ENCODE data around the gene ITGB4.

DNA sequence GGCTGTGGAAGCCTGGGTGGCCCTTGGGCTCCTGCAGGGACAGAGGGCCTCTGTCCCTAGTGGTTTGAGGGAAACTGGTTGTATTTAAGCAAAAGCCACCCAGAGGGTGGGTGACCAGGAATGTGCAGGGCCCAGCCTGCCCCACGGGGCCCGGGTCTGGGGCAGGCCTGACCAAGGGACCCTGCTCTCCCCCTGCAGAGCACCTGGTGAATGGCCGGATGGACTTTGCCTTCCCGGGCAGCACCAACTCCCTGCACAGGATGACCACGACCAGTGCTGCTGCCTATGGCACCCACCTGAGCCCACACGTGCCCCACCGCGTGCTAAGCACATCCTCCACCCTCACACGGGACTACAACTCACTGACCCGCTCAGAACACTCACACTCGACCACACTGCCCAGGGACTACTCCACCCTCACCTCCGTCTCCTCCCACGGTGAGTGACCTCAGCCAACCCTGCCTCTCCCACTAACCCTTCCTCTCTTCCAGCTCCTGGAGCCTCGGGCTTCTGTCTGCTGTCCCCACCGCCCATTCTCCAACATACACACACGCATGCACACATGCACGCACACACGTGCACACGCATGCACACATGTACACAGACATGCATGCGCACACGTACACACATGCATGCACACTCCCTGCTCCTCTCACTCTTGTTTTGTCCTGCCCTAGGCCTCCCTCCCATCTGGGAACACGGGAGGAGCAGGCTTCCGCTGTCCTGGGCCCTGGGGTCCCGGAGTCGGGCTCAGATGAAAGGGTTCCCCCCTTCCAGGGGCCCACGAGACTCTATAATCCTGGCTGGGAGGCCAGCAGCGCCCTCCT is 33.3 kb downstream of the ITGB4 start:
- TF ChIP-seq, protein P1, sequence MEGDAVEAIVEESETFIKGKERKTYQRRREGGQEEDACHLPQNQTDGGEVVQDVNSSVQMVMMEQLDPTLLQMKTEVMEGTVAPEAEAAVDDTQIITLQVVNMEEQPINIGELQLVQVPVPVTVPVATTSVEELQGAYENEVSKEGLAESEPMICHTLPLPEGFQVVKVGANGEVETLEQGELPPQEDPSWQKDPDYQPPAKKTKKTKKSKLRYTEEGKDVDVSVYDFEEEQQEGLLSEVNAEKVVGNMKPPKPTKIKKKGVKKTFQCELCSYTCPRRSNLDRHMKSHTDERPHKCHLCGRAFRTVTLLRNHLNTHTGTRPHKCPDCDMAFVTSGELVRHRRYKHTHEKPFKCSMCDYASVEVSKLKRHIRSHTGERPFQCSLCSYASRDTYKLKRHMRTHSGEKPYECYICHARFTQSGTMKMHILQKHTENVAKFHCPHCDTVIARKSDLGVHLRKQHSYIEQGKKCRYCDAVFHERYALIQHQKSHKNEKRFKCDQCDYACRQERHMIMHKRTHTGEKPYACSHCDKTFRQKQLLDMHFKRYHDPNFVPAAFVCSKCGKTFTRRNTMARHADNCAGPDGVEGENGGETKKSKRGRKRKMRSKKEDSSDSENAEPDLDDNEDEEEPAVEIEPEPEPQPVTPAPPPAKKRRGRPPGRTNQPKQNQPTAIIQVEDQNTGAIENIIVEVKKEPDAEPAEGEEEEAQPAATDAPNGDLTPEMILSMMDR (IDR thresholded peaks at IDR 0.05; ENCODE audit: insufficient read depth, low read length) = no peak
- TF ChIP-seq POLR2AphosphoS5 (IDR thresholded peaks at IDR 0.05; ENCODE audit: low read depth) (no peak), SPI1 (IDR thresholded peaks at IDR 0.05; ENCODE audit: borderline replicate concordance, low read depth) (no peak), GABPA (IDR thresholded peaks at IDR 0.05; ENCODE audit: low read depth) (no peak)
- TF ChIP-seq, protein P2, sequence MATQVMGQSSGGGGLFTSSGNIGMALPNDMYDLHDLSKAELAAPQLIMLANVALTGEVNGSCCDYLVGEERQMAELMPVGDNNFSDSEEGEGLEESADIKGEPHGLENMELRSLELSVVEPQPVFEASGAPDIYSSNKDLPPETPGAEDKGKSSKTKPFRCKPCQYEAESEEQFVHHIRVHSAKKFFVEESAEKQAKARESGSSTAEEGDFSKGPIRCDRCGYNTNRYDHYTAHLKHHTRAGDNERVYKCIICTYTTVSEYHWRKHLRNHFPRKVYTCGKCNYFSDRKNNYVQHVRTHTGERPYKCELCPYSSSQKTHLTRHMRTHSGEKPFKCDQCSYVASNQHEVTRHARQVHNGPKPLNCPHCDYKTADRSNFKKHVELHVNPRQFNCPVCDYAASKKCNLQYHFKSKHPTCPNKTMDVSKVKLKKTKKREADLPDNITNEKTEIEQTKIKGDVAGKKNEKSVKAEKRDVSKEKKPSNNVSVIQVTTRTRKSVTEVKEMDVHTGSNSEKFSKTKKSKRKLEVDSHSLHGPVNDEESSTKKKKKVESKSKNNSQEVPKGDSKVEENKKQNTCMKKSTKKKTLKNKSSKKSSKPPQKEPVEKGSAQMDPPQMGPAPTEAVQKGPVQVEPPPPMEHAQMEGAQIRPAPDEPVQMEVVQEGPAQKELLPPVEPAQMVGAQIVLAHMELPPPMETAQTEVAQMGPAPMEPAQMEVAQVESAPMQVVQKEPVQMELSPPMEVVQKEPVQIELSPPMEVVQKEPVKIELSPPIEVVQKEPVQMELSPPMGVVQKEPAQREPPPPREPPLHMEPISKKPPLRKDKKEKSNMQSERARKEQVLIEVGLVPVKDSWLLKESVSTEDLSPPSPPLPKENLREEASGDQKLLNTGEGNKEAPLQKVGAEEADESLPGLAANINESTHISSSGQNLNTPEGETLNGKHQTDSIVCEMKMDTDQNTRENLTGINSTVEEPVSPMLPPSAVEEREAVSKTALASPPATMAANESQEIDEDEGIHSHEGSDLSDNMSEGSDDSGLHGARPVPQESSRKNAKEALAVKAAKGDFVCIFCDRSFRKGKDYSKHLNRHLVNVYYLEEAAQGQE (IDR thresholded peaks at IDR 0.05; ENCODE audit: insufficient replicate concordance, low read depth) = no peak

Measured in HL-60 (cell line).